Cortex of kidney (tissue), 1 donor: Measurements from ENCODE around the gene RFT1.
A peak's percentile ranks its signal among the peaks of the same experiment; 100 is the strongest.

Experiments
- DNase-seq: peaks from one replicate; lab custom pipeline; 2025; lab: John Stamatoyannopoulos, UW

RFT1 gene

GRCh38 chr3:53092216-53092615 lies 38.0 kb downstream of the RFT1 start:
- DNase-seq = no peak

- DNase-seq = no peak
Measured at GRCh38 chr3:53091011-53091410, 39.2 kb downstream of the RFT1 start.

GRCh38 chr3:53089511-53089910 lies 40.7 kb downstream of the RFT1 start:
- DNase-seq = no peak

DNA sequence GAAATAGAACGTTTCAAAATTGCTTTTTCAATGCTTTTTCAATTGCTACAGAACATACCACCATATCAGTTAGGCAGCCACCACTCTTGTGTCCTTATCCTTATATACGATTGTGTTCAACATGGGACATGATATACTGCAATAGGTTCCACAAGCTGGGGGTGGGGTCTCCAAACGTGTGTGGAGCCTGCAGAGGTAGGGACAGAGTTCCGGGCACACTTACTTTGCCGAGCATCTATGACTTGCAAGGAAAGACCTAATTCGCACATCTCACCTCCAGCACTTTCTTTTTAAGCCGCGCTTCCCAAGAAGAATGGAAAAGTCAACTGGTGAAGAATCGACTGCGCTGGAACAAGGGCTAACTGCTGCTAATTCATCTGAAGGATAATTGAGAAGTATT lies 44.8 kb downstream of the RFT1 start:
- no peak for DNase-seq

DNA sequence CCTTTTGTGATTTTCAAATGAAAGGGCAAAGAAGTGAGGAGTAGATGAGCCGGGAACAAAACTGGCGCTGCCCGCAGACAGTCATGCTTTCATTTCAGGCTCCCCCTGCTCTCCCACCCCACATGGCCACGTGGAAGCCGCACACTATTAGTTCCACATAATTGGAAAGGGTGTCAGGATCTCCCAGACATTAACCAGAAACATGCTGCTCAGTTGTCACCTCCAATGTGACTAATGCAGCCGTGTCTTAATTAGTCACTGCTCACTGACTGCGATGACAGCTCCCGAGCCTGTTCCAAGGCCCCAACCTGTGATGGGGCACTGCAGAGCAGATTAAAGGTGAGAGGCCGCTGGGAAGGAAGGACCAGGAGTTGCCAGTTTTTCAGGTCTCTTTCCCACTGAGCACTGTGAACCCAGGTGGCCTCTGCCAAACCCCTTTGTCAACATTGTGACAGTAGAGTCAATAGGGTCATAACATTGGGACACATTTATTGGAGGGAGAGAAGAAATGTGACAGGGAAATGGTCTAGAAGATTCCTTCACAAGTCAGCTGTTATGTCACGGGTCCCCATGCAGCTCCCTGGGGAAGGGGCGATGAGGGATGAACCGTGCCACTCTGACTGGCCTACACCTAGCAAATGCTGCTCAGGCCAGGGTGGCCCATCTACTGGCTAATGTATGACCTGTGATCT lies 45.8 kb downstream of the RFT1 start:
- DNase-seq = no peak

DNA sequence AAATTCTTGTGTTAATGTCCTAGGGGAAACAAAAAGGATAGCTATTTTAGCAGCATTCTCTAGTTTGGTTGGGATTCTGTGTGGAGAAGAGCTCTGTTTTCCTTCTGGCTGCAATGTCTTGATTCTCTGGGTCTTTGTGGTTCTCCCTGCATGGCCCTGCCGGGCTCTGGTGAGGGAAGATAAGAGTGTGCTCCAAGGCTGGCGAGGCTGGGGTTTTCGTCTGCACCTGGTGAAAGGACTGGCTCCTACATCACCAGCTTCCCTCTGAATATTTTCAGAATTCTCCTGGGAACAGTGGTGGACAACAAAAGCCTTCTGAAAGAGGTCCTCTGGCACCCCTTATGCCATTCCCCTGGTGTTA lies 46.3 kb downstream of the RFT1 start:
- DNase-seq = peak; percentile 8

- no peak for DNase-seq
Measured at GRCh38 chr3:53083521-53083920, 46.7 kb downstream of the RFT1 start.

DNA sequence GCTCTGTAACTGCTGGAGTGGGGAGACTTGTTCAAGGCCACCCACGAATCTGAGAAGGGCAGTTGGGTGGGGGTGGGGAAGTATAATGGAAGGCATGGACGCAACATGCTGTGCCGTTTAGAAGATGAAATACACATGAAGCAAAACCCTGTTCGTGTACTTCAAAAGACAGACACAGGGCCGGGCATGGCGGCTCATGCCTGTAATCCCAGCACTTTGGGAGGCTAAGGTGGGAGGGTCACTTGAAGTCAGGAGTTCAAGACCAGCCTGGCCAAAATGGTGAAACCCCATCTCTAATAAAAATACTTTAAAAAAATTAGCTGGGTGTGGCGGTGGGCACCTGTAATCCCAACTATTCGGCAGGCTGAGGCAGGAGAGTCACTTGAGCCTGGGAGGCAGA lies 47.5 kb downstream of the RFT1 start:
- no peak for DNase-seq

DNA sequence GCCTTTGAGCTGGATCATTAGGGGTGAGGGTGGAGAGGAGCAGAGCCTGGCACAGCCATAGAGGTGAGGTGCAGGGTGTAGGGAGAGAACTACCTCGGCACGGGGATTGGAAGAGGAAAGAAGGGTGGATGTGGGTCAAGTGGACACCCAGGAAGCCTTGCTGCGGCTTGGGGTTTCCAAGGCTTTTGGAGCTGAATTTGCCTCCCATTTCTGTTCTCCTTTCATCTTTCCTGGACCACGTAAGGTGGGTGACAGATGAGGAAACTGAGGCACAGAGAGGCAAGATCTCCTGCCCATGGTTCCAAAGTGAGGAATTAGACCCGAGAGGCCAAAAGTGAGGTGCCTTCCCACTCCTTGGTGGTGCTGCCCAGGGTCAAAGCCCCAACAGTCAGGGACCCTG lies 48.9 kb downstream of the RFT1 start:
- no peak for DNase-seq

DNA sequence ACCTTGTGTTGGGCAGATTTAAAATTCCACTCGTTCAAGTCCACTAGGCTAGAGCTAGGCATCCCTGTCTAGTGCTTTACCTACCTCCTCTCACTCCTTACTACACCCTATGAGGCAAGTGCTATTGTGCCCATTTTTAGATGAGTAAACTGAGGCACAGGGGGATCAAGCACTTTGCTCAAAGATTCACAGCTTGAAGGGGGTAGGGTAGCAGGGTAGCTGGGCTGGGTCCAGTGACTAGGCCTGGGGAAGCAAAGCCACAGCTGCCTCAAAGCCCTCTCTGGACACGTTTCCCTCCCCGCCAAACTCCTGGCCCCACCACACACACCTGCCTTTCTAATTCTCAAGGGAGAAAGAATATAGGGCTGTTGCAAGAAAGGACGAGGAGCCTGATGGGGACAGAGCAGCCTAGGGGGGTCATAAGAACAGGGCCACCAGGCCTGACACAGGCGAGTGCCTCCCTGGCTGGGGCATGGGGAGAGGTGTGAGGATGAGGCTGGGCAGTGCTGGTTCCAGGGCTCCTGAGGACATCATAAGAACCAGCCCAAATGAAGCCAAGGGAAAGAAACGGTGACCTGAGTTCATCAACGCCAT lies 49.5 kb downstream of the RFT1 start:
- no peak for DNase-seq

DNA sequence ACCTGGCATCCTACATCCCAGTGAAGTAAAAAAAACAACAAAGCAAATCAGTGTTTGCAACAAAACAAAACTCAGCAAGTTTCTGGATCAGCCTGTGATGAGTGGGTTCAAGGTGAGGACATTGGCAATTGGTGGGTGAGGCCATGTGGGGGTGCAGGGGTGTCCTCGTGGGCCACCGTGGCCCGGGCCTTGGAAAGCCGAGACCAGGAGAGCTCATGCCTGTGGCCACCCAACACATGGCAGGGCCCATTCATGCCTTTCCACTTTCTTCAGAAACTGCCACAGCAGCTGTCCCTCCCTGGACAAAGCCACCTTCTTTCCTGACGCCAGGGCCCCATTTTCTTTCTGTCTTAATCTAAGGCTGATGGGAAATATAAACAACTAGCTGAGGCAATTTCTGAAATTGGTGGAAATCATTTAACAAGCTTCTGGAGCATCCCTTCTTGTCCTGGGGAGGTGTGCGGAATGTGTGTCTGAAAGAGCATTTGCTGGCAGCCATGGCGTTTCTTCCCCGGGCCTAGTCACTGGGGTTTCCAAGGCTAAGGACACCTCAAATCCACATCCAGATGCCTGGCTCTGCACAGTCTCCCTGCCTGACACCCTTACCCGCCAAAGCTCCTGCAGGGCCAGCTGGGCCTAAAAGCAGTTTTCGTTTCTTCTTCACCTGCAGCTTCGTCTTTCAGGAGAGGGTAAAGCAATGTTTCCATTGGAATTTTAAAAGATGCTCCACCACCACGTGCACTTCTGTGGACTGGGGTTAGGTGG lies 50.3 kb downstream of the RFT1 start:
- no peak for DNase-seq

GRCh38 chr3:53079147-53079546 lies 51.1 kb downstream of the RFT1 start:
- no peak for DNase-seq

DNA sequence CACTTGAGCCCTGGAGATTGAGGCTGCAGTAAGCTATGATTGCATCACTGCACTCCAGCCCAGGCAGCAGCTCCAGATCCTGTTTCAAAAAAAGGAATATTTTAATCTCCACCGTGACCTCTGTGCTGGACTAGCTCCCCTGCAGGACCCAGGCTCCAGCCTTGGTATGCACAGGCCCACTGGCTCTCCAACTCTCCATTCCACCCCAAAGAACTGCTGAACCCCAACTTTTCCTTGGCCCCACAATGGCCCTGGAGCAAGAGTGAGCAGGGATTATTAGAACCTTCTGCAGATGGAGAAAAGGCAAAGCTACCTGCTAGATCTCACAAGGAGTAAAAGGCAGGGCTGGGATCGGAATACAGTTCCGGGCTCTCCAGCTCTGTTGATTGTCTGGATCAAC lies 51.6 kb downstream of the RFT1 start:
- no peak for DNase-seq

- DNase-seq = no peak
Measured at GRCh38 chr3:53077476-53078220, 52.6 kb downstream of the RFT1 start.

- DNase-seq = no peak
Measured at GRCh38 chr3:53075743-53076140, 54.5 kb downstream of the RFT1 start.

DNA sequence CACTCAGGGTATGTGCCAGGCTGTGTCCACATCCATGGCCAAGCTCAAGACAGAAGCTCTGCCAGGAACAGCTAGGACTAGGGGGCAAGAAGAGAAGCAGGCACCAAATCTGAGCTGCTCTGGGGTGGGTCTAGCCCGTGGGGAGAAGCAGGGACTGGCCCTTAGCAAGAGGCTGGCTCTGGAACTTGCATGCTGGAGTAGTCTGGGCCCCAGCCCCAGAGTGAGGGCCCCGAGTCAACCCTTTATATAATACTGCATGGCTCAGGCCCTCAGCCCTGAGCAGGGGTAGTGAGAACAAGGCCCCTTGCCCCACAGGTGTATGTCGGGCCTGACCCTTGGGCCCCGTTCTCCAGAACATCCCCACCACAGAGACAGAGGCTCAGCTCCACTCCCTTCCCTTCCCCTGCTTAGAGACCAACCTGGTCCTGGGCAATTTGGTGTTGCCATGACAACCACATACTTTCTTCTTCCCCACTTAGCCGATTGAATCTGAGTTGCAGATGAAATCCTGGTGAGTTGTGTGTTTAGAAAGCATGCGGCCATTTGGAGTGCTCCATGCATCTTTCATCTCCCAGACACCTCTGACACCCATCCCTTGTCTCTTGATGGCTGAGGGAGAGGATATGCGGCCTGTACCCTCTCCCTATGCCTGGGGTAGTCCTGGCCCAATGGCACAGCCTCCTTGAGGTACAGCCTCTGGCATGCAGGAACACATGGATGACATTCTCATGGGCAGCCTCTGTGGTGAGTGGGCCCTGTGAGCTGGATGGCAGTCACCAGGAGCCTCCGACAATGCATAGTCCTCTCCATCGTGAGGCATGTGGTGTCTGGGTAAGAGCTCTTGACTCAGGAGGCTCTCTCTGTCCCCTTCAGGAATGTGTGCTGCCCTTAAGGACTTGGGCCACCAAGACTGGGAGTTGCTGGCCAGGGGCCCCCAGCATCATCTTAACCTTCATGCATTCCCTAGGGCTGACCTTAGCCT lies 55.2 kb downstream of the RFT1 start:
- no peak for DNase-seq

DNA sequence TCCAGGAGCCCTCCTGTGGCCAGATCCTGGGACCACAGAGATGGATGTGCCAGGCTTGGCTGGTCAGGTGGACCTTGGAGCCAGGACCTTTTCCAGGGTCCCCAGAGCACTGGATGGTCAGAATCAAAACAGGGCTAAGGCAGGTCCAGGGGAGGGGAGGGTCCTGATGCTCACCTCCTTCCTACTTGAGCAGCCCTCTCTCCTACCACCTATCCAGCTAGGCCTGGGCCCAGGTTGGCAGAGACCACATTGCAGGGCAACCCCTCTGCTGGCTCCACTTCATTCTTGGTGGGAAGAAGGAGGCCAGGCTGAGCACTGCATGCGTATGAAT lies 55.9 kb downstream of the RFT1 start:
- no peak for DNase-seq

DNA sequence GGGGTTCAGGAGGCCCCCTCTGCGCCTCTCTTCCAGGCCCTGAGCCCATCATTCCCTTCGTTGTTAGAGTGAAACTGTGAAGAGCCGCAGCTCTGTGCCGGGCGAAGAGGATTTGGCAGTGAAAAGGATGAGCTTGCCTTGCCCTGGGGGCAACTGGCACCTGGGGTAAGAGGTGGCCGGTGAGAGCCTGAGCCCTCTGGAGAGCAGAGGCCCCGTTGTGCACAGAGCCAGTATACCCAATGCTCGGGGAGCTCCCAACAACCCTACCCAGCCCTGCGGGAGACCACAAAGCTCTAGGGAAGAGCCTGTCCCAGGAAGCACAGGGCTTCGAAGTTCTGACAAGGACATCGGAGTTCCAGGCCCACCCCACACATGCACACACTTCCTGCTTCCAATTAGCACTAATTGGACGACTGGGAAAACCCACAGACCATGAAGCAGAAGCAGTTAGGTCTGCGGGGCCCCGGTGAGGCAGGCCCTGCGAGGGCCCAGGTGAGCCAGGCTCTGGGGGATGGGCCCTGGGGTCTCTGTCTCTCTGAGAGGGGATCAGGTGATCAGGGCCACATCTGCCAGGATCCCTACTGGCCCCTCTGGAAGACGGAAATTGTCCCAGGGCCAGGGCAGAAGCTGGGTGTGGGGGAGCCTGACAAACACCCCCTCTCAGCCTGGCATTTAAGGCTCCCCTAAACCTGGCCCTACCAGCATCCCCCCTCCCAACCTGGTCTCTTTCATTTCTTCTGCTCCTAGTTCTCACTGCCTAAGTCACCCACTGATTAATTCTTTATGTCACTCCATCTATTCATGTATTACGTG lies 56.5 kb downstream of the RFT1 start:
- DNase-seq = no peak

DNA sequence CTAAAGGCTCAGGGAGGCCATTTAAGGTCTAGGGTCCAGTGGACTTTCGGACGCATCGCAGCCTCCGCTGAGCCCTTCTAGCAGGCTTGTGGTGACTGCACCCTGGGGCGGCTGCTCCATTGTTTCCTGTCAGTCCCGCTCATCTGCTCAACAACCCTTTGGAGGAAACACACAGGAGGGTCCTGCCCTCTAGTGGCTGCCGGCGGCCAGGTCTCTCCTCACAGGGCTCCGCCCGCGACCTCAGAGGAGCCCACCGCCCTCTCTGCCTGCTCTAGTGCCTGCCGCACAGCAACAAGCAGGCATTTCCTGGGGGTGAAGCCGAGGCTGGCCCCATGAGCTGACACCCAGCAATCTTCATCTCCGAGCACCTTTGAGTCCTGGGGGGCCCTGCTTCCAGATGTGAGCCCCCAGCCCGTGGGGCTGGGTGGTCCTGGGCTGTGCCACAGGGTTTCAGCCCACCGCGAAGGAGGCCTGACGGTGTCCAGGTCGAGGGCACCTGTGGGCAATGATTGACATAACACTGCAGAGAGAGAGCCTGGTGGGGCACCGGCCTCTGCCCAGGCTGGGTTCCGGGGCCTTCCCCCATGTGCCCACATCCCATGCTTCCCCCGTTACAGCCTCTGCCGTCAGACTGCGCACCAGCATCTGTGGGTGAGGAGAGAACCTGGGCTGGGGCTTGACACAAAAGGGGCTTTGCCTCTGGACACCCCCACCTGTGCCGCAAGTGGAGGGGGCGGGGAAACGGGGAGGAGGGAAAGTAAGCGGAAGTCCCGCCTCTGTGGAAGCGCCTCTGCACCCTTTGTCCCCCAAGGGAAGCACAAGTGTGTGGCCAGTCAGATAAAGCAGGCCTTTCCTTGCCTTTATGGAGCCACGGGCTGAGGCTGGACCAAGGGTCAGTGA lies 57.3 kb downstream of the RFT1 start:
- DNase-seq = no peak
